ENCODE measurements around the gene MYL3.

MYL3 gene

GRCh38 chr3:46862369-46863025 lies 747 bp downstream of the MYL3 start:
- Histone ChIP-seq H3K9me3 (no peaks in the 10 kb centered on the region), H3K4me3 (no peak overlapping the region), H3K4me1 (no peaks in the 10 kb centered on the region), H3K36me3 (replicated peaks) (no peaks in the 10 kb centered on the region), H3K27me3 (ENCODE audit: low read depth) (no peaks in the 10 kb centered on the region)
- in situ Hi-C loops (cut with MboI; ENCODE audit: low sequenced_read_pairs) = no loop called here
- no peak for DNase-seq (ENCODE audit: low spot score in 2 of 2)

- Histone ChIP-seq H3K36me3 (replicated peaks) (no peaks in the 10 kb centered on the region), H3K27me3 (ENCODE audit: low read depth) (no peaks in the 10 kb centered on the region; the same call in 1 of the 2 replicates), H3K4me3 (no peak overlapping the region), H3K9me3 (no peaks in the 10 kb centered on the region), H3K4me1 (no peaks in the 10 kb centered on the region)
- DNase-seq (ENCODE audit: low spot score in 2 of 2) = no peak
- in situ Hi-C loops (cut with MboI; ENCODE audit: low sequenced_read_pairs) = no loop called here
Observed at GRCh38 chr3:46861605-46862368, 1.5 kb downstream of the MYL3 start.

DNA sequence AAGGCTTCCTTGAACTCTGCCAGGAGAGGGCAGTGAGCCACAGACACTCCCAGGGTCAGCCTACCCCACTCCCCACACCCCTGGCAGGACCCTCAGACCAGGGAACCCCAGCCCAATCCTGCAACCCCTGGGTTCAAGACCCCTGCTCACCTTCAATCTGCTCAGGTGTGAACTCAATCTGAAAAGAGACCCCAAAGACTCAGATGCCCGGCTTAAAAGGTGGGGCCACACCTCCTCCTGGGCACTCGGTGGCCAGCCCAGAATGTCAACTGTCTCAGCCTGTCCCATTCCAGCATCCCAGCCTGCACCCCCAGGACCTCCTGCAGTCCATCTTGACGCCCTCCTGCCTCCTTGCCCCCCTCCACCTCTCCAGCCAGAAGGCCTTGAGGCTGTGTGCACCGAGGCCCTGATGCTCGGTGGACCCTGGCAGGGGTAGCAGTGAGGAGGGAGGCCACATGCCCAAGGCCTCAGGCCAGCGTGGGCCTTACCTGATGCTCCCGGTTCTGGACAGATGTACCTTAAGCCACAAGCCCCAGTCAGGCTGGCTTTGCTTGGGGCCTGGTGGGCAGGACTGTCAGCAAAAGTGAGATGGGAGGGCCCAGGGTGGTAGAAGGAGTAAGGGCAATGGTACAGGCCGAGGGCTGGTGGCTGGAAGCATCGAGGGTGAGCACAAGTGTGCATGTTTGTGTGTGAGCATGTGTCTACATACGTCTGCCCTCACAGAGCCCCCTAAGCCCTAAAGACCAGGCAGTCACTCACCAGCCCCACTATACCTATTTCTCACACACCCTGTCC lies 2.2 kb downstream of the MYL3 start:
- Histone ChIP-seq H3K4me1 (no peaks in the 10 kb centered on the region), H3K36me3 (replicated peaks) (no peaks in the 10 kb centered on the region), H3K27me3 (ENCODE audit: low read depth) (no peaks in the 10 kb centered on the region; the same call in 1 of the 2 replicates), H3K4me3 (no peak overlapping the region), H3K9me3 (no peaks in the 10 kb centered on the region)
- in situ Hi-C loops (cut with MboI; ENCODE audit: low sequenced_read_pairs) = no loop called here
- peak in 1 of 2 experiments; percentile 3 for DNase-seq (ENCODE audit: low spot score in 2 of 2)

DNA sequence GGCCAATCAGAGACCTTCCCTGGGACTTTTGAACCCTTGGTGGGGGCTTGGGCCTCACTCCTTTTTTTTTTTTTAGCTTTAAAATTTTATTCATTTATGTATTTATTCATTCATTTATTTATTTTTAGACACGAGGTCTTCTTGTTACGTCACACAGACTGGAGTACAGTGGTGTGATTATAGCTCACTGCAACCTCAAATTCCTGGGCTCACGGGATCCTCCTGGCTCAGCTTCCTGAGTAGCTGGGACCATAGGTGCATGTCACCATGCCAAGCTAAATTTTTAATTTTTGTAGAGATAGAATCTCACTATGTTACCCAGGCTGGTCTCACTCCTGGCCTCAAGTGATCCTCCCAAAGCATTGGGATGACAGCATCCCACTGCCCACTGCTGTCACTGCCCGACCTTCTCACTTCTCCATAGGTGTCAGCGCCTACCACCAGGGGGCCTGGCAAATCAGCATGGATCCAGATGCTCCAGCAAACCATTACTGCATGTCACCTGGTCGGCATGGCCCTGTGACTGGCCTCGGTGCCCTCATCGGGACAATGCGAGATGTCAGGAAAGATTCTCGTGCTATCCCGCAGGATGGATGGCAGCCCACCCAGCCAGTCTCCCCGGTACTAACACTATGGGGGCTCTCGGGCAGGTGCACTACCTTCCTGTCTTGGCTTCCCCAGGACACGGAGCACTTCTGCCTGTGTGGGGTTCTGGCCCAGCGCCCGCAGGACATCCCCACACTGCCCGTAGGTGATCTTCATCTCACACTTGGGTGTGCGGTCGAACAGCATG lies 3.0 kb downstream of the MYL3 start:
- in situ Hi-C loops (cut with MboI; ENCODE audit: low sequenced_read_pairs) = no loop called here
- H3K9me3 ChIP-seq = no peaks in the 10 kb centered on the region
- H3K4me1 ChIP-seq = no peaks in the 10 kb centered on the region
- H3K27me3 ChIP-seq (ENCODE audit: low read depth) = no peaks in the 10 kb centered on the region; the same call in 1 of the 2 replicates
- no peaks in the 10 kb centered on the region for H3K36me3 ChIP-seq (replicated peaks)
- H3K4me3 ChIP-seq = no peak overlapping the region
- DNase-seq (ENCODE audit: low spot score in 2 of 2) = peak in 1 of 2 experiments; percentile 66

GRCh38 chr3:46859001-46859710 lies 4.1 kb downstream of the MYL3 start:
- Histone ChIP-seq H3K9me3 (no peaks in the 10 kb centered on the region), H3K4me3 (no peak overlapping the region), H3K27me3 (ENCODE audit: low read depth) (no peaks in the 10 kb centered on the region; the same call in 1 of the 2 replicates), H3K36me3 (replicated peaks) (no peaks in the 10 kb centered on the region), H3K4me1 (no peaks in the 10 kb centered on the region)
- in situ Hi-C loops (cut with MboI; ENCODE audit: low sequenced_read_pairs) = no loop called here
- DNase-seq (ENCODE audit: low spot score in 2 of 2) = no peak

DNA sequence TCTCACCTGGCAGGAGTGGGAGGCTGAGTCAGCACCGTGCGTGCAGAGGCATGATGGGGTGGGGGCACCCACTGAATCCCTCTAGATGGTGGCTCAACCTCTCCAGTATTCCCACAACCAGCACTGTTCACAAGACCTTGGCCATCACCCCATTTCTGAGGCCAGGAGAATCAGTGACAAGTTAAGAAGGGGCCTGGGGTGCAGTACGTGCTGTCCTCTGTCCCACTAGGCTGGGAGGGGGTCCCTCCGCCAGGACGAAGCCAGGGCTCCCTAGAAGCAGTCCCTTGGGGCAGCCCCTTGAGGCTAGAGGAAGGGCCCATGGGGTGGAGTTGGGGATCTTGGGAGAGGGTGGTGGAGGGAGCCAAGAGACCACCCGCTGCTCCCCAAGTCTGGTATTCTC lies 4.8 kb downstream of the MYL3 start:
- H3K4me1 ChIP-seq = no peaks in the 10 kb centered on the region
- in situ Hi-C loops (cut with MboI; ENCODE audit: low sequenced_read_pairs) = no loop called here
- no peak overlapping the region for H3K4me3 ChIP-seq
- H3K9me3 ChIP-seq = no peaks in the 10 kb centered on the region
- no peaks in the 10 kb centered on the region; the same call in 1 of the 2 replicates for H3K27me3 ChIP-seq (ENCODE audit: low read depth)
- H3K36me3 ChIP-seq (replicated peaks) = no peaks in the 10 kb centered on the region
- no peak for DNase-seq (ENCODE audit: low spot score in 2 of 2)

GRCh38 chr3:46857485-46858341 lies 5.5 kb downstream of the MYL3 start:
- in situ Hi-C loops (cut with MboI; ENCODE audit: low sequenced_read_pairs) = no loop called here
- Histone ChIP-seq H3K4me3 (no peak overlapping the region), H3K9me3 (no peaks in the 10 kb centered on the region), H3K4me1 (no peaks in the 10 kb centered on the region), H3K36me3 (replicated peaks) (no peaks in the 10 kb centered on the region), H3K27me3 (ENCODE audit: low read depth) (no peaks in the 10 kb centered on the region; the same call in 1 of the 2 replicates)
- no peak for DNase-seq (ENCODE audit: low spot score in 2 of 2)

- Histone ChIP-seq H3K27me3 (ENCODE audit: low read depth) (no peaks in the 10 kb centered on the region; the same call in 1 of the 2 replicates), H3K4me3 (no peak overlapping the region), H3K4me1 (no peaks in the 10 kb centered on the region), H3K36me3 (replicated peaks) (no peaks in the 10 kb centered on the region), H3K9me3 (no peaks in the 10 kb centered on the region)
- in situ Hi-C loops (cut with MboI; ENCODE audit: low sequenced_read_pairs) = no loop called here
- DNase-seq (ENCODE audit: low spot score in 2 of 2) = no peak
Observed at GRCh38 chr3:46856576-46857471, 6.4 kb downstream of the MYL3 start.

- H3K4me1 ChIP-seq = no peaks in the 10 kb centered on the region
- no peaks in the 10 kb centered on the region for H3K36me3 ChIP-seq (replicated peaks)
- H3K9me3 ChIP-seq = no peaks in the 10 kb centered on the region
- H3K27me3 ChIP-seq (ENCODE audit: low read depth) = no peaks in the 10 kb centered on the region; the same call in 1 of the 2 replicates
- DNase-seq (ENCODE audit: low spot score in 2 of 2) = peak in 1 of 2 experiments; percentile 3
- in situ Hi-C loops (cut with MboI; ENCODE audit: low sequenced_read_pairs) = no loop called here
- no peak overlapping the region for H3K4me3 ChIP-seq
Observed at GRCh38 chr3:46854555-46854991, 8.7 kb downstream of the MYL3 start.

- no peaks in the 10 kb centered on the region; the same call in 1 of the 2 replicates for H3K27me3 ChIP-seq (ENCODE audit: low read depth)
- H3K36me3 ChIP-seq (replicated peaks) = no peaks in the 10 kb centered on the region
- in situ Hi-C loops (cut with MboI; ENCODE audit: low sequenced_read_pairs) = no loop called here
- no peaks in the 10 kb centered on the region for H3K4me1 ChIP-seq
- no peaks in the 10 kb centered on the region for H3K9me3 ChIP-seq
- H3K4me3 ChIP-seq = no peak overlapping the region
- DNase-seq (ENCODE audit: low spot score in 2 of 2) = peak in 1 of 2 experiments; percentile 5
Observed at GRCh38 chr3:46853441-46854415, 9.5 kb downstream of the MYL3 start.

All from HAP-1 (cell line).